Endometrial microvascular endothelial cells (primary cell): Measurements from ENCODE around the gene SPC24. TPM values are rescaled to one million over a fixed set of nuclear protein-coding genes. Genes with fewer than 3 reads are reported as not detected.
"Not testable (repeated sequence)": the region's sequence is repeated elsewhere in the genome, so short reads cannot be mapped to it uniquely, and the experiment has no call there.

Experiments
- in situ Hi-C: cut with HindIII; loops from 2 replicates; pipeline ENCODE4 v1.10.0; 2017; ENCODE audit warnings: low sequenced_read_pairs, low pct_unique_long_range_greater_than_20kb; ENCODE audit errors: inconsistent ontology term
- total RNA-seq: library from RNA; depleted of rRNA; stranded (reverse); fragments of >200 nt; gene quantifications from one replicate; pipeline ENCODE4 v1.2.3, GENCODE V29; 2015; ENCODE audit errors: inconsistent ontology term

The SPC24 gene
- total RNA-seq, 1 donor from 2014 or later, result 72.9 TPM

GRCh38 chr19:11138601-11139300, 16.8 kb downstream of the SPC24 start:
- in situ Hi-C loops, result no loop called here

- in situ Hi-C loops, result no loop called here
Observed at GRCh38 chr19:11137542-11138384, 17.8 kb downstream of the SPC24 start.

- in situ Hi-C loops, result no loop called here
Observed at GRCh38 chr19:11136400-11137101, 19.0 kb downstream of the SPC24 start.

- in situ Hi-C loops, result no loop called here
Observed at GRCh38 chr19:11131471-11131870, 24.1 kb downstream of the SPC24 start.

- in situ Hi-C loops, result no loop called here
Observed at GRCh38 chr19:11130824-11131455, 24.6 kb downstream of the SPC24 start.

GRCh38 chr19:11127905-11128304, 27.7 kb downstream of the SPC24 start:
- in situ Hi-C loops, result no loop called here

GRCh38 chr19:11125994-11126685, 29.4 kb downstream of the SPC24 start:
- in situ Hi-C loops, result no loop called here

- in situ Hi-C loops, result not testable (repeated sequence)
Observed at GRCh38 chr19:11124157-11124556, 31.4 kb downstream of the SPC24 start.

GRCh38 chr19:11123114-11123513, 32.5 kb downstream of the SPC24 start:
- in situ Hi-C loops, result no loop called here

GRCh38 chr19:11121963-11122362, 33.6 kb downstream of the SPC24 start:
- in situ Hi-C loops, result not testable (repeated sequence)

GRCh38 chr19:11116507-11116906, 39.1 kb downstream of the SPC24 start:
- in situ Hi-C loops, result no loop called here

- in situ Hi-C loops, result no loop called here
Observed at GRCh38 chr19:11115895-11116446, 39.6 kb downstream of the SPC24 start.

GRCh38 chr19:11115042-11115441, 40.5 kb downstream of the SPC24 start:
- in situ Hi-C loops, result no loop called here

- in situ Hi-C loops, result no loop called here
Observed at GRCh38 chr19:11113140-11113708, 42.4 kb downstream of the SPC24 start.

GRCh38 chr19:11111771-11112144, 43.8 kb downstream of the SPC24 start:
- in situ Hi-C loops, result no loop called here

GRCh38 chr19:11111117-11111770, 44.3 kb downstream of the SPC24 start:
- in situ Hi-C loops, result no loop called here

- in situ Hi-C loops, result no loop called here
Observed at GRCh38 chr19:11108746-11109145, 46.8 kb downstream of the SPC24 start.

- in situ Hi-C loops, result no loop called here
Observed at GRCh38 chr19:11106477-11106876, 49.1 kb downstream of the SPC24 start.
